GOT3 (cell line): ENCODE data around the gene ABI3.

Source experiments
- DNase-seq: peaks from one replicate; lab custom pipeline; 2025; ENCODE audit warnings: mixed read lengths; lab: John Stamatoyannopoulos, UW

The ABI3 gene

DNA sequence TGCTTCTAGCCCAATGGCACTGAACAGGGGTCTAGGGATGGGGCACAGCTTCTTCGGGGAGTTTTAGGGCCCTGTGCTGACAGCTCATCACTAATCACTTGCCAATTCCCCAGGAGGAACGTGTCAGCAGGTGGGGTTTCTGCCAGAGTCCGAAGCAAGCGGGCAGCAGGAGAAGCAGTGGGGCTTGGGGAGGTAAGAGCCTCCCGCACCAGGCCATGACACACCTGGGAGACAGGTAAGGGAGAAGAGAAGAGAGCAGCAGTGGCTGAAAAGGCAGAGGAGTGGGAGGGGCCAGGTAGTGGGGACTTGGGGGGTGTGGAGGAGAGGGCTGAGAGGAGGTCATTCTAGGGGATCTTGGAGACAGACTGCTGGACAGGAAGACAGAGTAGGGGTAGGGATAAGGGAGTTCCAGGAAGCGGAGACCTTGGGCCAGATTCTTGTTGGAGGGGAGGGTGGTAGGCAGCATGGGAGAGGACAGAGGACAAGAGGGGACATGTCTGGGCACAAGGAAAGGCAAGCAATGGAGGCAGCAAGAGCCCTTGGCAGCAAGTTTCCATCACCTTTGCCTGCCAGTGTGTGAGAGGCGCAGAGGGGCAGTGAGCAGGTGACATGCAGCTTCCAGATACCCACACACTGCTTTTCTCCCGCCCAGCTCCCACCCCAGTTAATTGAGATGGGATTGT is 15.2 kb downstream of the ABI3 start:
- no peak for DNase-seq

DNA sequence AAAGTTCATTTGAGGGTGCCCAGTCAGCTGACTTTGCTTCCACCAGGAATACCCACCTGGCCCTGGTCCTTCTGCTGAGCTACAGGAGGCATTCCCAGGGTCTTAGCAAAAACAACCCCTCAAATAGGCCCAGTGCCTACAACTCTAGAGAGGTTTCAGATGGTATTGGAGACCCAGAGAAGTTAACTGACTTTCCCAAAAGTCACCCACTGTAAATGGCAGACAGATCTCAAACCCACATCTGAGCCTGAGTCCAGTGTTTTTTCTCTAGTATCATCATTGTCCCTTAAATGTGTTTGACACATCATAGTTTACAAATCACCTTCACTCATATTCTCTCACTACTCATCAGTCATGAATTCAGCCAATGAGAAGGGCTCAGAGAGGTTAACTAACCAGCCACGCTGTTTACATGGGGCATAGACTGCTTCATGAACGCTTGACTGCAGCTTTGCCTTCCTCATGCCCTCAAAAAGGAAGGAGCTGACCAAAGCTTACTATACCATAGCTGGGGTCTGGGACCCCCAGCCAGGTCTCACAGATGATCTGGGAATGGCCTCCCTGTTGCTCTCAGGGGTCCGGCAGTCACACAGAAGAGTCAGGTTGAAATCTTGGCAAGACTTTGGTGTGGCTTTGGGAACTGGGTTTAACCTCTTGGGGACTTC is 16.4 kb downstream of the ABI3 start:
- no peak for DNase-seq

DNA sequence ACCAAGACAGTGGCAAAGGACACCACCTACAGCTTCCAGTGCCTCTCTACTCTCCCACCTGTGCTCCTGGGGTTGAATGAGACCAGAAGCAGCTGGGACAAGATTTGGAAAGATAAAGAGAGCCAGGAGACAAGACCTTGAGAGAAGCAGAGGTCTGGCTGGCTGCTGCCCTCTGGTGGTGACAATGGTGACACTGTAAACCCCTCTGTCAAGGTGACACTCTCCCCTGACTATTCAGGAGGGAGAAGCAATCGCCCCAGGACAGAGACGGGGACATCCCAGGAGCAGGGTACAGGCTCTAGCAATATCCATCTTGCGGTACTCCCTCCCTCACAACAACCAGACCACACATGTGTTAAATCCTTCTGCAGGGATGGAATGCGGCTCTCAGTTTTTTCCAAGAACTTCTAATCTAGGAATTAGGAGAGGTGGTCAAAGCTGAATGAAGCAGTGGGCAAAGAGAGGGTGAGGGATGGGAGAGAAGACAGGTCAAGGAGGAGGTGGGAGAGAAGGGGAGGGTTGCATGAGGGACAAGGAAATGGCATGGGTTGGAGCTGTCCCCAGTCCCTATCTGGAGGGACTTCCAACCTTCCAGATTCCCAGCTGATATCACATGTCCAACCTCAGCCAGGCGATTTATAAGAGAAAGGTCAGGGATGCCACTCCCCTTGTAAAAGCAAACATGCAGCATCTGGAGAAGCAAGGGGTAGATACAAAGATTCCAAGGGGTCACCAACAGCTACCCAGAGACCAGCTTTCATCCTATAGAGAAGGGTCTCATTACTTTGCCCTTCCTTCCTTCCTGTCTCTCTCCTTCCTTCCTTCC is 17.1 kb downstream of the ABI3 start:
- DNase-seq, result peak; percentile 19

DNA sequence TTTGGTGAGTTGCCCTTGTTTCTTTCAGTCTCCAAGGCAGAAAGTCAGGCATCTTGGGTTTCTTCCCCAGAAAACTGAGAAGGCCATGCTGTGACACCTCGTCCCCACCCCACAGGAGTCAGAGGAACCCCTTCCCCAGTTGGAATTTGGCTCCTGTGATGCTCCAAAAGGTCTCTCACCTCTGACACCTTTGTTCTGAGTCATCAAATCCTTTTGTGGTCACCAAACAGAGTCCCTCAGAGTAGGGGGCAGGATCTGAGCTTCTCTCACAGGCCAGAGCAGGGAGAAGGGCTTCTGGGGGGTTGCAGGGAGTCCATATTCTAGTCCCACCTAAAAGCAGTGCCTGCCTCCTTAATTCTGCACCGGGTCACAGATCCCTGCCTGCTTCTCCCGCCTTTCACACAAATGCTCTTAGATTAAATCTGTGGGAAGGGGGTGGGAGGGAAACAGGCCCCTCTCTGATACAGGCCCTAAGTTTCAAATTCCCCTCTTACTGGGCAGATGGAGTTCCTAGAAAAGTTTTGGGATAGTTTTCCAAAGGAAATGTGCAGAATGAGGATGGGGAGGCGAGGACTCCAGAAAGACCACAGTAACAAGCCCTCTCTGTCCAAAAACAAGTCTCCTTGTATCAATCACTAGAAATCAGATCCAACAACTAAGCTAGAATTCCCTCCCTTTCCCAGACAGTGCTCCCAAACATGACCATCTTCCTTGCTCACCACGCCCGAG is 18.7 kb downstream of the ABI3 start:
- DNase-seq, result no peak

DNA sequence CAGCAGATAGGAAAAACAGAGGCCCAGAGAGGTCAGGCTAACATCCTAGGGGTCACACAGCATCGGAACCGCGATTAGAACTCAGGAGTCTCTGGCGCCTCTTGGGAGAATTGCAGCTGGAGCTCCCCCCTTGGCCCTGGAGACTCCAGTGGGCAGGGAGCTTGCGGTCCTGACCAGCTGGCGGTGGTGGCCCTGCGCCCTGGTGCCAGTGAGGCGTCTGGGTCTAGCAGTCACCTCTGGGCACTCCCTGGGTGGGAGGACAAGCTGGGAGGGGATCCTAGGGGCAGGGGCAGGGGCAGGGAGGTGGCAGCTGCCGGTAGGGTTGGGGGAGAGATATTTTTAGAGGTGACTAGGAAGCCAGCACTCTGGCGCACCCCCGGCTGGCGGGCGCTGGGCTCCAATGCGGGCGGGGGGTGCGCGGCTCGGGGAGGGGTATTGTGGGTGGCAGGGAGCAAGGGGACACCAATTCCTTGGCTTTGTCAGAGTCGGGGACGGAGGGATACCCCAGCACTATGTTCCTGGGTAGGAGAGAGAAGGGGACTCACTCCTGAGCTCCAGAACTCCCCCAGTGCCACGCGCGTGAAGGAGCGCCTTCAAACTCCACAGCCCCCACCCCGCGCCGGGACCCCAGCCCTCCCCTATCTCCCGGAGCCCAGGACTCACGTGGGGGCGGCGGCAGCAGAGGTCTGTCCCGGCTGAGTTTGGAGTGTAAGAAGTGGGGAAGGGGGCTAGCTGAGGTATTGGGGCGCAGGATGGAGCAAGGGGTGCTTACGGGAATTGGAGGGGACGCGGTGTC is 19.5 kb downstream of the ABI3 start:
- DNase-seq, result no peak

DNA sequence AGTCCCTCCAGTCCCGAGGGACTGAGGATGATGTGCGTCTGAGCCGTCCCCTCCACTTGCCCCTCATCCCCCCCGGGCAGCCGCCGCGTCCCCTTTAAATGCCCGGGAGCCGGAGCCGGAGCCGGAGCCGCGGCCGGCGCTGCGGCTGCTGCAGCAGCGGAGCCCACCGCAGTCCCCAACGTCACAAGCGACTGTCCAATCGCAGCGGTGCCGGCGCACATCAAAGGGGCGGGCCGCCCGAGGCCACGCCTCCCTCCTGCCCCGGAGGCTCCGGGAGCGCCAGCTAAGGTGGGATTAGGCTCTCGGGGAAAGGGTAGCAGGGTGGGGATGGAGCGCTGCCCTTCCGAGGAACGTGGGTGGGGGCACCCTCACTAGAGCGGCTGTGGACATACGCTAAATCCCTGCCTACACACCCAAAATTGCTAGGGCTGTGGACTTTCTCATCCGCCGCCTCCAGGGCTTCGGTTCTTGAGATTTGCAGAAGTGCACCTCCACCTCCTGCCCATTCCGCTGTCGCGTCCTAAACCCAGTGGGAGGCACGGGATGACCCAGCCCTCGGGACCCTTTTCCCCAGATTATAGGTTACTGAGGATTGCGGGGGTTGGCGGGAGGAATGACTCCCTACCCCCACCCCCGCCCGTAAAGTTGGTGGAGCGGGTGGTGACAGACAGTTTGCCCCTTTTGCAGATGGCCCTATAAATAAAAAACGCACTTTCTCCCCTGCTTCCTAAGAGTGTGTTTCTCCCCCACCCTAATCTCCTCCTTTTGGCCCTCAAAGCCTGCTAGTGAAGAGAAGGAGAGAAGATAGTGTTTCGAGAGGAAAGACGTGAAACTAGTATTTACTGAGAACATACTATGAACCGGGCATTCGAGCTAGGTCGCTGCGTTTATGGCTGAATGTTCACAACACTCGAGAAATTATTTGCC is 20.4 kb downstream of the ABI3 start, which contains the start of gene PHOSPHO1:
Gene PHOSPHO1 (minus strand): TSS at position 152 of the 927 bp plus-strand sequence. CDS start 4,096 bp downstream, outside the sequence.
- peak; percentile 45 for DNase-seq

DNA sequence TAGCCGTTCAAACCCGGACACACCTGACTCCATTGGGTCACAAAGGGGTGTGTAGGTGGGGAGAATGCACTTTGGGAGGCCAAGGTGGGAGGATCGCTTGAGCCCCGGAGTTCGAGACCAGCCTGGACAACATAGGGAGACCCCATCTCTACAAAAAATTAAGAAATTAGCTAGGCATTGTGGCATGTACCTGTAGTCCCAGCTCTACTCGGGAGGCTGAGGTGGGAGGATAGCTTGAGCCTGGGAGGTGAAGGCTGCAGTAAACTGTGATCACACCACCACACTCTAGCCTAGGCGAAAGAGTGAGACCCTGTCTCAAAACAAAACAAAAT is 21.0 kb downstream of the ABI3 start:
- no peak for DNase-seq

DNA sequence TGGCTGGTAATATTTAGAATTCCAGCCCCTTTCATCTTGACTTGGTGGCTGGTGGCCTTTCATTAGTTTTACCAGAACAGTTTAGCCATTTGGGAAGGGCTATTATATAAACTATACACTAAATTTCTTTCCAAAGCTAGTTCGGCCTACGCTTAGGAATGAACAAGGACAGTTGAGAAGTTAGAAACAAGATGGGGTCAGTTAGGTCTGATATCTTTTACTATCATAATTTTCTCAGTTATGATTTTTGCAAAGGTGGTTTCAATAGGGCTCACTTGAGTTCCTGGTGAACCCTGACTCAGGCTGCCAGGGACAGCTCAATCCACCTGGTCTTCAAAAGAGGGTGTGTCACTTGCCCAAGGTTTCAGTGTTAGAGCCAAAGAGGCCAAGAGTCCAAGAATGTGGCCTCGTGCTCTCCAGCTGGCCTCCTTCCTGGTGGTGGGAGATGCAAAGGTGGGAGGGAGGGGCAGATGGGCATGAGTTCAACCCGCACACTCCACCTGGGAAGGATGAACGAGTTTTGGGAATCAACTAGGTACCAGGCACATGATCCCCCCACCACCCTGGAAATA is 24.1 kb downstream of the ABI3 start:
- DNase-seq, result no peak

DNA sequence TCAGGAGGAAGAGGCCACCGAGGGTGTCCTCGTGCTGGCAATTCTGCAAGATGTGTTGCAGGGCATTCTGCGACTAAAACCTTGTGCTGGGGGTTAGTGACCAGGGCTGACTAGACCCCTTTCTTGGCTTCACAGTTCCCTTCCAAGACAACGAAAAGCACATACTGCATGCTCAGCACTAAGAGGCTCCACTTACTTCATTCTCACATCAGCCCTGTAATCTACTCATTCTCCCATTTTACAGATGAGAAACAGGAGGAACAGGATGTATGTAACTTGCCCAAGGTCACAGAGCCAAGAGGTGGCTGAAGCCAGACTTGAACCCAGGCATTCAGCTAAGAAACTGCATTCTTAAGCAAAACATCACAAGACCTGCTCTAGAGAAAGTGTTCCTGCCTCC is 25.4 kb downstream of the ABI3 start:
- no peak for DNase-seq

DNA sequence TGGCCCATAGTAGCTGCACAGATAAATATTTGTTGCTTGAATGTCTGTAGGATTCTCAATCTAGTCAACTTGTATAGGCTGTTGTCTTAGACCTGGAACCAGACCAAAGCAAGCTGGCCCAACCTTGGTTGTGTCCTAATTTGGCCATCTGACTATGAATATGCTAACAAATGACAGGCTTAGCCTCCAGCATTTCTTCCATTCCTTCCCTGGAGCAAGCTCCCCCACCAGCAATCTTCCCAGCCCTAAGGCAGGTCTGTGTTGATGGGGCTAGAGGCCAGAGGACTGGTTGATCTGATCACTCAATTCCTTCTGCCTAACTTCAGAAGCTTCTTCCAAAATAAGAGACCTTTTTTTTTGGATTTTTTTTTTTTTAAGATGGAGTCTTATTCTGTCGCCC is 29.5 kb downstream of the ABI3 start:
- DNase-seq, result no peak

DNA sequence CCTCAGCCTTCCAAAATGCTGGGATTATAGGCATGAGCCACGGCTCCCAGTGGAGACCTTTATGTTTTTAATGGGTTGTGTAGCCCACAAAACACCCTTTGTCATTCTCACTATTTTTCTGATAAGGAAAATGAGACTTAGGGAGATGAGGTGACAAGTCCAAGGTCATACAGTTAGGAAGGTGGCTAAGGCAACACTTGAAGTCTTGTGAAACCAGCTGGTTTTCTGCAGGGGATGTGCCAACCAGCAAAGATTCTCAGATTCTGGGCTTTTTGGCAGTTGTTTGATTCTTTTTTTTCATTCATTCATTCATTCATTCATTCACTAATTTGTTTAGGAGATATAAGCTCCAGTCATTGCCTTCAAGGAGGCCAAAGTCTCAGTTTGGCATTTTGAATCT is 30.1 kb downstream of the ABI3 start:
- DNase-seq, result no peak

DNA sequence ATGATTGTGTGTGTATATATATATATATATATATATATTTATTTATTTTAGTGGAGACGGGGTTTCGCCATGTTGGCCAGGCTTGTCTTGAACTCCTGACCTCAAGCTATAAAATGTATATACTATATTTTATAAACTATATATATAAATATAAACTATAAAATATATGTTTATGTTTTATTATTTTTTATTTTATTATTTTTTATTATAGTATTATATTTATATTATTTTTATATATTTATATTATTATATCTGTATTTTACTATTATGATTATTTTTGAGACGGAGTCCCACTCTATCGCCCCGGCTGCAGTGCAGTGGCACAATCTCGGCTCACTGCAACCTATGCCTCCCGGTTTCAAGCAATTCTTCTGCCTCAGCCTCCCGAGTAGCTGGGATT is 30.5 kb downstream of the ABI3 start:
- no peak for DNase-seq

DNA sequence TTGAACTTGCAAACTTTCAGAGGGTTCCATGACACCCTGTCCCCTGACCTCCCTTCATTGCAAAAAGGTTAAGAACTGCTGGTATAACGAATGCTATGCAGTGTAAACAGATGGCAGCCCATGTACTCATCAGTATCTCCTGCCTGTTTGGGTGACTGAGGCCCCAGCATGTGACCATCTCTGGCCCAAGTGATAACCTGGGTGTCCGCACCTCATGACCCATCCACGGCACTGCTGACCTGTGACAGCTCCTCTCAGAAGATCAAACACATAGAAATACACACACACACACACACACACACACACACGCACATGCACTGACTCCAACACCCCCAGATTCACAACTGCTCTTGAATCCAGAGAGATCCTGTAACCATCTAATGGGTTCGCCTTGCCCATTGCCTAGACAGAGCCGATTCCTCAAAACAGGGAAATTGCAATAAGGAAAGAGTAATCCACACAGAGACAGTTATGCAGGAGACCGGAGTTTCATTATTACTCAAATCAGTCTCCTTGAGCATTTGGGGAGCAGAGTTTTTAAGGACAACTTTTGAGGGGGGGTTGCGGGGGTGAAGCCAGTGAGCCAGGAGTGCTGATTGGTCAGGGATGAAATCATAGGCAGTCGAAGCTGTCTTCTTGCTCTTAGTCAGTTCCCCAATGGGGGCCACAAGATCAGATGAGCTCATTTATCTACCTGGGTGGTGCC is 31.3 kb downstream of the ABI3 start:
- no peak for DNase-seq

DNA sequence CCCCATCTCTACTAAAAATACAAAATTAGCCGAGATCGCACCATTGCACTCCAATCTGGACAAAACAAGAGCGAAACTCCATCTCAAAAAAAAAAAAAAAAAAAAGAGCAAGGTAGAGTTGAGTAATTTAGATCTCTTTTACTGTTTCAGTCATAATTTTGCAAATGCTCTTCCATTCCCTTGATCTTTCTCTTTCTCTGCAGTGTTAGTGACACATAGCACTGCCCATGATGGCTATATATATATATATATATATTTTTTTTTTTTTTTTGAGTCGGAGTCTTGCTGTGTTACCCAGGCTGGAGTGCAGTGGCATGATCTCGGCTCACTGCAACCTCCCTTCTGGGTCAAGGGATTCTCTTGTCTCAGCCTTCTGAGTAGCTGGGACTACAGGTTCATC is 32.3 kb downstream of the ABI3 start:
- DNase-seq, result no peak

DNA sequence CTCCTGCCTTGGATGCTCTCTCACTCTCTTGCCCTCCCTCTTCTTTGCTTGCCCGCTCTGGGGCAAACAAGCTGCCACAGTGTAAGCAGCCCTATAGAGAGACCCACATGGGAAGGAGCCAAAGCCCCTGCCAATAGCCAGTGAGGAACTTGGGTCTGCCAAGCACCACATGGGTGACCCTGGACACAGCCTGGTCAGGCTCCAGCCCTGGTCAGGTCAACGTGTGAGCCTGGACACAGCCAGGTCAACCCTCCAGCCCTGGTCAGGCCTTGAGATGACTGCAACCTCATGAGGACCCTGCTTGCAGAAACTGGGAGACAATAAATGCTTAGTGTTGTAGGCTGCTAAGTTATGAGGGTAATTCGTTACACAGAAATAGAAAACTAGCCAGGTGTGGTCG is 34.3 kb downstream of the ABI3 start:
- DNase-seq, result no peak

DNA sequence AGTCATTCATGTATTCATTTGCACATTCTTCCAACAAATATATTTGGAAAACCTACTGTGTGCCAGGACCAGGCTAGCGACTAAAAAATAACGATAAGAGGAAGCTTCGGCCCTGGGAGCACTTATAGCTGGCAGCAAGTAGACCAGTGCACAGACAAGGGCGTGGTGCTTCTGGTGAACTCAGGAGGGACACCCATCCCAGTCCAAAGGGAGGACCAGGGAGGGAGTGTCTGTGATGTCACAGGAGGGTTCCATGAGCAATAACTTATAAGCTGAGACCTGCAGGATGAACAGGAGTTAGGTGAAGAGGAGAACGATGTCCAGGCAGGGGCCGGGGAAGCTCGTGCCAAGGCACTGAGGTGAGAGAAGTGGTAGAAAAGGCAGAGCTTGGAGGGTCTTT is 37.4 kb downstream of the ABI3 start:
- no peak for DNase-seq

DNA sequence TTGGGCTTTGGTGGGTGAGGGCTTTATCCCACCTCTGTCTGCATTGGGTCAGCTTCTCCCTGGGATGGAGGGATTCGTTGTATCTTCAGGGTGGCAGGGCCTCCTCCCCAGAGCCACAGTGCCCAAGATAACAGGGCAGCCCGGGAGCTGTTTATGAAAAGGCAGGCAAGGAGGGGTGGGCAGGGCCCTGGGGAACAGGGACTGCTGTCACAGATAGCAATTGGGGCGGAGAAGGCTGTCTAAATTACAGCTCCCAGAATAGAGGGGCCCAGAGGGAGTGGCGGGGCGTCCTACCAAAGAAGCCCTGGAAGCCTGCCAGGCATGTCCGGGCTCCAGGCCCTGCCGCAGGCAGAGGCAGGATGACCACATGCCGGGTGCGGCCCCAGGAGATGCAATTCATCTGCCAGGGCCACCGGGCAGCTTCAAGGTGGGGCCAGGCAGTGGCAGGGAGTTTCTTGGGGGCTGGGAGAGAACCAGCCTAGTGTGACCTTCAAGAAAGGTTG is 38.8 kb downstream of the ABI3 start:
- DNase-seq, result no peak

DNA sequence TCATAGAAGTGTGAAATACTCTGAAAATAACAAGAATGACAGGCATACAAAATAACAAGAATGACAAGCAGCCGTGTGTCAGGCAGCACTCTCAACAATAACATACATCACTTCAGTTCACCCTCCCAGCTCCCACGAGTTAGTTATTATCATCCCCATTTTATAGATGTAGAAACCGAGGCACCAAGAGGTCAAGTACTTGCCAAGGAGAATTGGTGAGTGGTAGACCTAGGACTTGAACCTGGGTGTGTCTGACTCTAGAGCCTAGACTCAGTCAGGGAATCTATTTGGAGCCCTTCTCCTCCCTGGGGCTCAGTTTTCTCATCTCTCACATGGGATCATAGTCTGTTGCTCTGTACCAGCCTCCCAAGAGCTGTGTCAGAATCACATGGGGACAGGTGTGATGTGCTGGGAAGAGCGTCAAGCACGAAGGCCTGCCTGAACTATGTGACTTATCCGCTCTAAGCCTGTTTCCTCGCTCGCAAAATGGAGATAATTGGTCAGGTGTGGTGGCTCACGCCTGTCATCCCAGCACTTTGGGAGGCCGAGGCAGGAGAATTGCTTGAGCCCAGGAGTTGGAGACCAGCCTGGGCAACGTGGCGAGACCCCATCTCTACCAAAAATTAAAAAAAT is 39.5 kb downstream of the ABI3 start:
- no peak for DNase-seq
